H9 (cell line): ENCODE measurements around the gene CAMKV. TPM values are rescaled to one million over a fixed set of nuclear protein-coding genes. Genes with fewer than 3 reads are reported as not detected.

Experiments
- DNase-seq: peaks from one replicate; pipeline ENCODE4 v3.0.0-alpha.2; 2017
- H2AFZ ChIP-seq: one replicate; pipeline ENCODE4 v1.6.1; 2013; ENCODE audit warnings: mild to moderate bottlenecking, low read length, control low read depth, moderate library complexity
- H2AK5ac ChIP-seq: 2 replicates; pipeline ENCODE4 v1.6.1; 2013; ENCODE audit warnings: low read length, control low read depth, mixed read lengths; ENCODE audit not compliant: insufficient read length
- H2BK120ac ChIP-seq: one replicate; pipeline ENCODE4 v1.6.1; 2013; ENCODE audit warnings: low read depth, mild to moderate bottlenecking, low read length, control low read depth, inconsistent platforms; ENCODE audit not compliant: poor library complexity, severe bottlenecking
- H2BK12ac ChIP-seq: 2 replicates; pipeline ENCODE4 v1.6.1; 2013; ENCODE audit warnings: low read length, control low read depth, mixed read lengths, low read depth; ENCODE audit not compliant: insufficient read length
- H2BK15ac ChIP-seq: 2 replicates; pipeline ENCODE4 v1.6.1; 2013; ENCODE audit warnings: low read depth, low read length, control low read depth
- H2BK20ac ChIP-seq: one replicate; pipeline ENCODE4 v1.6.1; 2013; ENCODE audit warnings: low read depth, mild to moderate bottlenecking, low read length, control low read depth, inconsistent platforms; ENCODE audit not compliant: poor library complexity, severe bottlenecking
- H2BK5ac ChIP-seq: 2 replicates; pipeline ENCODE4 v1.6.1; 2013; ENCODE audit warnings: low read length, control low read depth, mixed read lengths; ENCODE audit not compliant: insufficient read length
- H3K14ac ChIP-seq: 2 replicates; pipeline ENCODE4 v1.6.1; 2013; ENCODE audit warnings: low read length, control low read depth; ENCODE audit not compliant: insufficient read depth
- H3K18ac ChIP-seq: 2 replicates; pipeline ENCODE4 v1.6.1; 2013; ENCODE audit warnings: low read depth, mild to moderate bottlenecking, mixed read lengths, low read length, control low read depth; ENCODE audit not compliant: insufficient read length
- H3K23ac ChIP-seq: 2 replicates; pipeline ENCODE4 v1.6.1; 2013; ENCODE audit warnings: low read length, control low read depth, mixed read lengths, low read depth; ENCODE audit not compliant: insufficient read length
- H3K23me2 ChIP-seq: 2 replicates; pipeline ENCODE4 v1.6.1; 2013; ENCODE audit warnings: low read depth, mild to moderate bottlenecking, mixed read lengths, low read length, control low read depth; ENCODE audit not compliant: insufficient read length, poor library complexity, severe bottlenecking
- H3K27ac ChIP-seq: 2 replicates; pipeline ENCODE4 v1.5.1; 2013; ENCODE audit warnings: low read length, control low read depth, mixed read lengths, low read depth; ENCODE audit not compliant: insufficient read length
- H3K27me3 ChIP-seq: 2 replicates; pipeline ENCODE4 v1.6.1; 2013; ENCODE audit warnings: low read length, control low read depth, inconsistent platforms; ENCODE audit not compliant: insufficient read depth
- H3K4ac ChIP-seq: 2 replicates; pipeline ENCODE4 v1.6.1; 2013; ENCODE audit warnings: low read depth, mild to moderate bottlenecking, control low read depth, inconsistent platforms, low read length, moderate library complexity
- H3K4me1 ChIP-seq: 2 replicates; pipeline ENCODE4 v1.6.1; 2013; ENCODE audit warnings: low read length, control low read depth, inconsistent platforms; ENCODE audit not compliant: insufficient read depth
- H3K4me2 ChIP-seq: 2 replicates; pipeline ENCODE4 v1.6.1; 2013; ENCODE audit warnings: low read length, control low read depth, mixed read lengths; ENCODE audit not compliant: insufficient read length, insufficient read depth
- H3K56ac ChIP-seq: 2 replicates; pipeline ENCODE4 v1.6.1; 2013; ENCODE audit warnings: low read depth, mild to moderate bottlenecking, mixed read lengths, low read length, control low read depth; ENCODE audit not compliant: insufficient read length
- H3K79me1 ChIP-seq: 2 replicates; pipeline ENCODE4 v1.6.1; 2013; ENCODE audit warnings: low read depth, mild to moderate bottlenecking, moderate library complexity, low read length, control low read depth, inconsistent platforms; ENCODE audit not compliant: insufficient read depth, poor library complexity, severe bottlenecking
- H3K79me2 ChIP-seq: 2 replicates; pipeline ENCODE4 v1.6.1; 2013; ENCODE audit warnings: low read length, control low read depth, inconsistent platforms; ENCODE audit not compliant: insufficient read depth
- H3K9ac ChIP-seq: 2 replicates; pipeline ENCODE4 v1.6.1; 2013; ENCODE audit warnings: low read length, control low read depth, mixed read lengths; ENCODE audit not compliant: insufficient read length; ENCODE audit errors: extremely low read depth
- H3K9me3 ChIP-seq: one replicate; pipeline ENCODE4 v1.6.1; 2013; ENCODE audit warnings: low read depth, low read length, inconsistent platforms; ENCODE audit not compliant: control insufficient read depth
- H3T11ph ChIP-seq: one replicate; pipeline ENCODE4 v1.6.1; 2013; ENCODE audit warnings: mild to moderate bottlenecking, low read length, control low read depth, inconsistent platforms
- H4K20me1 ChIP-seq: one replicate; pipeline ENCODE4 v1.6.1; 2013; ENCODE audit not compliant: control insufficient read depth, insufficient read length, insufficient read depth
- H4K5ac ChIP-seq: 2 replicates; pipeline ENCODE4 v1.6.1; 2013; ENCODE audit warnings: low read depth, mild to moderate bottlenecking, mixed read lengths, low read length, control low read depth; ENCODE audit not compliant: insufficient read length
- H4K8ac ChIP-seq: replicated peaks from 2 replicates; pipeline ENCODE4 v1.6.1; 2013; ENCODE audit warnings: low read length, control low read depth, mixed read lengths, low read depth; ENCODE audit not compliant: insufficient read length
- H4K91ac ChIP-seq: 2 replicates; pipeline ENCODE4 v1.6.1; 2013; ENCODE audit warnings: low read depth, mild to moderate bottlenecking, moderate library complexity, mixed read lengths, low read length, control low read depth; ENCODE audit not compliant: insufficient read length
- H3K27ac Mint-ChIP-seq, 3 experiments: 2 replicates in 2 of 3; 3 replicates in 1 of 3; pipeline ENCODE4 v1.8.0; 2020 to 2021; ENCODE audit warnings: mixed read lengths in 3 of 3, mild to moderate bottlenecking in 1 of 3, moderate library complexity in 1 of 3
- H3K27me3 Mint-ChIP-seq: 2 replicates; pipeline ENCODE4 v1.8.0; 2021; ENCODE audit warnings: low read depth, mild to moderate bottlenecking, moderate library complexity, mixed read lengths
- H3K36me3 Mint-ChIP-seq, 3 experiments: 2 replicates in 2 of 3; 3 replicates in 1 of 3; pipeline ENCODE4 v1.8.0; 2020 to 2021; ENCODE audit warnings: low read depth in 3 of 3, mixed read lengths in 3 of 3; ENCODE audit not compliant: insufficient read depth in 1 of 3
- H3K4me1 Mint-ChIP-seq, 2 experiments: 2 replicates each; pipeline ENCODE4 v1.8.0; 2020; ENCODE audit warnings: mixed read lengths in 2 of 2
- H3K4me3 Mint-ChIP-seq, 2 experiments: 2 replicates in 1 of 2; 3 replicates in 1 of 2; pipeline ENCODE4 v1.8.0; 2020 to 2021; ENCODE audit warnings: mild to moderate bottlenecking in 2 of 2, mixed read lengths in 2 of 2, moderate library complexity in 1 of 2
- H3K9me3 Mint-ChIP-seq, 2 experiments: 2 replicates in 1 of 2; 3 replicates in 1 of 2; pipeline ENCODE4 v1.8.0; 2020; ENCODE audit warnings: mild to moderate bottlenecking in 2 of 2, mixed read lengths in 2 of 2, moderate library complexity in 1 of 2
- WGBS: extraction: QIAGEN DNeasy Blood & Tissue Kit; methylation state at CpG from one replicate; pipeline ENCODE4 v1.1.7; 2013; ENCODE audit warnings: missing lambda C conversion rate, low lambda C conversion rate, mixed read lengths; ENCODE audit not compliant: insufficient read length; ENCODE audit errors: extremely low coverage; 5-methylcytosine and 5-hydroxymethylcytosine counted together
- total RNA-seq: library from RNA; stranded (reverse); gene quantifications from 2 replicates; pipeline ENCODE4 v1.2.1, GENCODE V29; 2021
- TF ChIP-seq, protein P1 (sequence below): fragments of 200-600 bp; sonication (generic); conservative IDR thresholded peaks from 3 replicates; pipeline ENCODE4 v1.8.0; 2021; ENCODE audit warnings: antibody characterized with exemption, mild to moderate bottlenecking

Gene CAMKV
- total RNA-seq, 1 experiment from 2014 or later, result 54.2 TPM

DNA sequence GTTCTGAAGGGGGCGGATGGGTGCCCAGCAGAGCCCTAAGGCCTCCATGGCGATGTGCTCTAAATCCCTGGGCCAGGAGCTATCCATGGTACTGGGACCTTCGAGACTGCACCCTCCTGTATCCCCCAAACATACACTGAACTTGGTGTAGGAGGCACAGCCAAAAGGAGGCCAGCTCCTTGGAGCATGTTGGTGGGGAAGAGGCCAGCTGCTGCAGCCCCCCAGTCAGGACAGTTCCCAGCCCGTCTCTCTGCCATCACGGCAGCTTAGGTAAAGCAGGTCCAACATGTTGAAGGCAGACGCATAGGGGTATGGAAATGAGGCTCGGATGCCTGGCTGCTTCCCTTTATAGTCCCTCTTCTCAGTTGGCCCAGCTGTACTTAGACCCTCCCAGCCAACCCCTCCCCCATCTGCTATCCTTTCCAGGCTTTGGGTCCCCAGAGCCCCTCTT lies 1.8 kb downstream of the CAMKV start:
- Histone ChIP-seq H3K23ac (no peak overlapping the region), H3K9me3 (no peaks in the 10 kb centered on the region), H4K91ac (no peak overlapping the region), H3K4me2 (peak overlapping the region; percentile 43), H3K14ac (no peak overlapping the region), H2BK12ac (no peak overlapping the region), H4K20me1 (no peaks in the 10 kb centered on the region), H3K56ac (no peak overlapping the region), H3T11ph (no peak overlapping the region), H3K27ac (no peak overlapping the region), H3K27me3 (no peaks in the 10 kb centered on the region), H3K23me2 (peaks cover 7% of the 10 kb centered on the region), H3K4ac (no peak overlapping the region), H3K4me1 (peaks cover 10% of the 10 kb centered on the region; the same call in 1 of the 2 replicates), H2AK5ac (no peak overlapping the region), H4K8ac (no peak overlapping the region), H2BK120ac (no peak overlapping the region), H2BK15ac (no peak overlapping the region), H3K79me1 (no peaks in the 10 kb centered on the region), H2AFZ (no peak overlapping the region), H3K79me2 (no peaks in the 10 kb centered on the region), H2BK20ac (no peak overlapping the region), H3K9ac (no peak overlapping the region), H2BK5ac (no peak overlapping the region), H4K5ac (no peak overlapping the region), H3K18ac (no peak overlapping the region)
- peak; percentile 83 for DNase-seq
- peaks cover 25% of the 10 kb centered on the region for H3K27me3 Mint-ChIP-seq
- H3K27ac Mint-ChIP-seq, result 0 out of 7 replicates have a peak overlapping the region, but pooled peaks of 1 of the 3 experiments have one; percentile 39
- no peaks in the 10 kb centered on the region; a peak in 1 of 7 replicates for H3K36me3 Mint-ChIP-seq
- peaks cover 34 to 56% of the 10 kb centered on the region in 2 experiments for H3K4me1 Mint-ChIP-seq
- WGBS, result no CpG with 5 or more reads among the region's 7 CpGs
- TF ChIP-seq, protein P1, sequence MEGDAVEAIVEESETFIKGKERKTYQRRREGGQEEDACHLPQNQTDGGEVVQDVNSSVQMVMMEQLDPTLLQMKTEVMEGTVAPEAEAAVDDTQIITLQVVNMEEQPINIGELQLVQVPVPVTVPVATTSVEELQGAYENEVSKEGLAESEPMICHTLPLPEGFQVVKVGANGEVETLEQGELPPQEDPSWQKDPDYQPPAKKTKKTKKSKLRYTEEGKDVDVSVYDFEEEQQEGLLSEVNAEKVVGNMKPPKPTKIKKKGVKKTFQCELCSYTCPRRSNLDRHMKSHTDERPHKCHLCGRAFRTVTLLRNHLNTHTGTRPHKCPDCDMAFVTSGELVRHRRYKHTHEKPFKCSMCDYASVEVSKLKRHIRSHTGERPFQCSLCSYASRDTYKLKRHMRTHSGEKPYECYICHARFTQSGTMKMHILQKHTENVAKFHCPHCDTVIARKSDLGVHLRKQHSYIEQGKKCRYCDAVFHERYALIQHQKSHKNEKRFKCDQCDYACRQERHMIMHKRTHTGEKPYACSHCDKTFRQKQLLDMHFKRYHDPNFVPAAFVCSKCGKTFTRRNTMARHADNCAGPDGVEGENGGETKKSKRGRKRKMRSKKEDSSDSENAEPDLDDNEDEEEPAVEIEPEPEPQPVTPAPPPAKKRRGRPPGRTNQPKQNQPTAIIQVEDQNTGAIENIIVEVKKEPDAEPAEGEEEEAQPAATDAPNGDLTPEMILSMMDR, result no peak
- no peaks in the 10 kb centered on the region for H3K9me3 Mint-ChIP-seq
- H3K4me3 Mint-ChIP-seq, result peak overlapping the region; percentile 70 to 83
